Kidney (tissue), 14 donors: Measurements from ENCODE around the gene TCEAL1. TPM values are rescaled to one million over a fixed set of nuclear protein-coding genes. Genes with fewer than 3 reads are reported as not detected.
A peak's percentile ranks its signal among the peaks of the same experiment; 100 is the strongest.

ENCODE experiments used
- DNase-seq, 5 donors: peaks; one replicate each; pipeline ENCODE4 v3.0.0-alpha.2; 2013 to 2020
- FAIRE-seq: peaks from 2 replicates; lab custom pipeline; 2012; peaks lifted over from hg19 to GRCh38; lab: Jason Lieb, UNC
- H3K27ac ChIP-seq, 2 donors: one replicate each; pipeline ENCODE4 v1.7.0; 2013; ENCODE audit warnings: low read depth in 2 of 2, low read length in 2 of 2, inconsistent platforms in 1 of 2
- H3K27me3 ChIP-seq: one replicate; pipeline ENCODE4 v1.7.1; 2013; ENCODE audit warnings: low read length, inconsistent platforms; ENCODE audit not compliant: control insufficient read depth, insufficient read depth
- H3K36me3 ChIP-seq, 3 donors: one replicate each; pipeline versions ENCODE4 v1.7.0 to v1.7.1; 2013; ENCODE audit warnings: low read length in 3 of 3, control low read depth in 1 of 3, inconsistent platforms in 1 of 3; ENCODE audit not compliant: insufficient read depth in 3 of 3, control insufficient read depth in 2 of 3
- H3K4me1 ChIP-seq, 3 donors: one replicate each; pipeline versions ENCODE4 v1.7.0 to v1.7.1; 2013; ENCODE audit warnings: low read length in 3 of 3, inconsistent platforms in 1 of 3, low read depth in 1 of 3; ENCODE audit not compliant: control insufficient read depth in 2 of 3, insufficient read depth in 2 of 3
- H3K4me3 ChIP-seq, 3 donors: one replicate each; pipeline versions ENCODE4 v1.7.0 to v1.8.1; 2013; ENCODE audit warnings: low read length in 3 of 3, control low read depth in 1 of 3, inconsistent platforms in 1 of 3
- H3K9ac ChIP-seq, 3 donors: one replicate each; pipeline versions ENCODE4 v1.7.0 to v1.7.1; 2013; ENCODE audit warnings: low read length in 3 of 3, control low read depth in 1 of 3, inconsistent platforms in 1 of 3
- H3K9me3 ChIP-seq, 3 donors: one replicate each; pipeline versions ENCODE4 v1.7.0 to v1.7.1; 2013; ENCODE audit warnings: low read length in 3 of 3, control low read depth in 1 of 3, inconsistent platforms in 1 of 3; ENCODE audit not compliant: control insufficient read depth in 2 of 3, insufficient read depth in 1 of 3
- CTCF ChIP-seq: IDR thresholded peaks from 3 replicates; pipeline ENCODE4 v1.5.1; 2012; ENCODE audit warnings: mild to moderate bottlenecking, moderate library complexity, borderline replicate concordance; ENCODE audit not compliant: insufficient read depth; ENCODE audit errors: extremely low read depth
- intact Hi-C: fragments of 100-400 bp; cut with DNase I; formaldehyde crosslinking; loops from one replicate; pipeline ENCODE4 v1.11.1; 2022
- polyA plus RNA-seq: library from polyadenylated mRNA; stranded (reverse); fragments of 350-450 nt; fragmentation: Illumina TruSeq; extraction: RNeasy Lipid Tissue Mini Kit (QIAGEN cat#74804); gene quantifications from one replicate; pipeline ENCODE4 v1.2.3, GENCODE V29; 2014; ENCODE audit warnings: low read depth, low replicate concordance; ENCODE audit not compliant: insufficient read depth
- total RNA-seq: library from RNA; stranded (reverse); fragmentation: NEBNext Ultra II Directional; extraction: Animal tissue kit (Norgen Biotek cat#: 25700); gene quantifications from one replicate; pipeline ENCODE4 v1.2.1, GENCODE V29; 2021
- donor health status: control.
- donor health status: control.
- donor health status: control.
- donor health status: control.
- donor health status: control.
- donor health status: DM: yes; HTN: yes; CAD: no.
- donor health status: Normal renal cell carcinoma (clear cell type).

The TCEAL1 gene
- total and polyA plus RNA-seq, 2 donors from 2014 or later = 30.3 to 32.5 TPM

GRCh38 chrX:103607364-103608305 lies 21.1 kb upstream of the TCEAL1 start, which contains the start of gene TCEAL3:
TCEAL3 (plus strand) TSS chrX:103607963; CDS start chrX:103609065, 1,102 bp downstream.
- FAIRE-seq (no peak), DNase-seq (peak; percentile 65 to 88 (median 73))
- H3K4me1 ChIP-seq = no peaks in the 10 kb centered on the region
- H3K27me3 ChIP-seq = peaks cover 4% of the 10 kb centered on the region
- peaks cover 0 to 2% (median 0%) of the 10 kb centered on the region in 3 donors for H3K36me3 ChIP-seq
- H3K4me3 ChIP-seq = peak within 1 kb of the TSS; percentile 55 to 71 (median 57)
- TF ChIP-seq CTCF = no peak
- H3K9me3 ChIP-seq = no peaks in the 10 kb centered on the region
- peak within 1 kb of the TSS; percentile 89 to 93 for H3K27ac ChIP-seq
- peak within 1 kb of the TSS; percentile 2 to 82 (median 65) for H3K9ac ChIP-seq
- intact Hi-C loops = no loop called here

GRCh38 chrX:103608306-103608963 lies 20.3 kb upstream of the TCEAL1 start:
- intact Hi-C loops = no loop called here
- FAIRE-seq (no peak), DNase-seq (peak in 3 of 5 donors; percentile 18 to 78 (median 45))
- H3K27ac ChIP-seq = peak overlapping the region; percentile 89 to 93
- H3K9ac ChIP-seq = peak overlapping the region in 2 of 3 donors; percentile 65 to 69
- TF ChIP-seq CTCF = no peak
- H3K36me3 ChIP-seq = no peaks in the 10 kb centered on the region
- no peaks in the 10 kb centered on the region for H3K4me1 ChIP-seq
- H3K4me3 ChIP-seq = peak overlapping the region; percentile 55 to 71 (median 57)
- H3K27me3 ChIP-seq = peaks cover 4% of the 10 kb centered on the region
- H3K9me3 ChIP-seq = no peaks in the 10 kb centered on the region

GRCh38 chrX:103610282-103610681 lies 18.5 kb upstream of the TCEAL1 start:
- no peaks in the 10 kb centered on the region for H3K36me3 ChIP-seq
- no peaks in the 10 kb centered on the region for H3K9me3 ChIP-seq
- no peak overlapping the region for H3K4me3 ChIP-seq
- no peak overlapping the region for H3K27ac ChIP-seq
- FAIRE-seq = no peak
- TF ChIP-seq CTCF = no peak
- intact Hi-C loops = no loop called here
- H3K9ac ChIP-seq = no peak overlapping the region
- no peak for DNase-seq
- H3K4me1 ChIP-seq = no peaks in the 10 kb centered on the region
- peaks cover 4% of the 10 kb centered on the region for H3K27me3 ChIP-seq
